Aortic smooth muscle cell (primary cell): ENCODE measurements around the gene IP6K2. TPM values are rescaled to one million over a fixed set of nuclear protein-coding genes. Genes with fewer than 3 reads are reported as not detected.

ENCODE experiments used
- total RNA-seq: library from RNA; depleted of rRNA; stranded (reverse); fragments of >200 nt; gene quantifications from 2 replicates; pipeline ENCODE4 v1.2.3, GENCODE V29; 2014

Gene IP6K2
- 33.7 and 49.6 TPM in 2 replicates for total RNA-seq

GRCh38 chr3:48716982-48717746 is at the start of gene IP6K2:
Gene IP6K2 (minus strand): TSS chr3:48717221. CDS start chr3:48695291, 21,930 bp downstream.

GRCh38 chr3:48685603-48686511 is 31.2 kb downstream of the IP6K2 start, which contains the start of gene NCKIPSD:
Gene NCKIPSD (minus strand): TSS chr3:48685915. CDS start chr3:48685807, 108 bp downstream.

GRCh38 chr3:48662753-48663488 is 54.1 kb downstream of the IP6K2 start, which contains the start of gene CELSR3:
Gene CELSR3 (minus strand): TSS chr3:48662886. CDS start chr3:48662634, 252 bp downstream.

Other genes with a start within 250 kb of the IP6K2 start
- 119 and 120 TPM in 2 replicates for gene SHISA5, start 213.0 kb downstream of the IP6K2 start, total RNA-seq
- gene PFKFB4, start 160.4 kb downstream of the IP6K2 start, total RNA-seq, result 6.6 and 7.6 TPM in 2 replicates
- gene UCN2, start 153.4 kb downstream of the IP6K2 start, total RNA-seq, result 0.19 and 0.26 TPM in 2 replicates
- gene COL7A1, start 121.9 kb downstream of the IP6K2 start, total RNA-seq, result 5.4 and 6.0 TPM in 2 replicates
- 235 and 284 TPM in 2 replicates for gene UQCRC1, start 107.6 kb downstream of the IP6K2 start, total RNA-seq
- gene TMEM89, start 95.5 kb downstream of the IP6K2 start, total RNA-seq, result not detected in 2 replicates
- gene SLC26A6, start 81.8 kb downstream of the IP6K2 start, total RNA-seq, result 11.9 and 16.8 TPM in 2 replicates
- gene CELSR3, start 54.3 kb downstream of the IP6K2 start, total RNA-seq, result 0.37 and 0.66 TPM in 2 replicates
- 9.2 and 12.3 TPM in 2 replicates for gene NCKIPSD, start 31.3 kb downstream of the IP6K2 start, total RNA-seq
- gene PRKAR2A, start 130.7 kb upstream of the IP6K2 start, total RNA-seq, result 25.8 and 30.6 TPM in 2 replicates
- gene SLC25A20, start 181.7 kb upstream of the IP6K2 start, total RNA-seq, result 31.6 and 34.6 TPM in 2 replicates
- gene ARIH2, start 201.6 kb upstream of the IP6K2 start, total RNA-seq, result 74.6 and 77.7 TPM in 2 replicates